Measurements from ENCODE around the gene KIFC1. TPM values are rescaled to one million over a fixed set of nuclear protein-coding genes. Genes with fewer than 3 reads are reported as not detected.
"Not testable (repeated sequence)": the region's sequence is repeated elsewhere in the genome, so short reads cannot be mapped to it uniquely, and the experiment has no call there.

The KIFC1 gene
- total RNA-seq, 4 donors from 2014 or later: 9.6 to 38.9 (median 11.2) TPM

- Histone ChIP-seq H3K27me3 (no peaks in the 10 kb centered on the region), H3K9me3 (no peaks in the 10 kb centered on the region), H3K27ac (no peak overlapping the region), H3K4me1 (no peaks in the 10 kb centered on the region), H3K4me3 (no peak overlapping the region), H3K36me3 (no peaks in the 10 kb centered on the region)
- WGBS, 2 donors: 69 to 83% methylated on average over 7 to 8 of the region's 8 CpGs
- intact Hi-C loops (cut with DNase I): no loop called here
- DNase-seq: no peak
- no peak for TF ChIP-seq CTCF (IDR thresholded peaks at IDR 0.05)
- TF ChIP-seq POLR2A (IDR thresholded peaks at IDR 0.05): no peak
Measured at GRCh38 chr6:33367009-33367714, 24.5 kb upstream of the KIFC1 start.

DNA sequence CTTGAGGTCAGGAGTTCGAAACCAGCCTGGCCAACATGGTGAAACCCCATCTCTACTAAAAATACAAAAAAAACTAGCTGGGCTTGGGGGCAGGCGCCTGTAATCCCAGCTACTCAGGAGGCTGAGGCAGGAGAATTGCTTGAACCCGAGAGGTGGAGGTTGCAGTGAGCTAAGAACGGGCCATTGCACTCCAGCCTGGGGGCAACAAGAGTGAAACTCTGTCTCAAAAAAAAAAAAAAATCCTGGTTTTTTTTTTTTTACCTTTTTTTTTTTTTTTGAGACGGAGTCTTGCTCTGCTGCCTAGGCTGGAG lies 24.0 kb upstream of the KIFC1 start:
- H3K27ac ChIP-seq; H3K9me3 ChIP-seq; H3K27me3 ChIP-seq; H3K36me3 ChIP-seq; H3K4me3 ChIP-seq; DNase-seq; H3K4me1 ChIP-seq; intact Hi-C loops (cut with DNase I): not testable (repeated sequence)
- 69 to 79% methylated on average over 3 to 5 of the region's 5 CpGs for WGBS, 2 donors

DNA sequence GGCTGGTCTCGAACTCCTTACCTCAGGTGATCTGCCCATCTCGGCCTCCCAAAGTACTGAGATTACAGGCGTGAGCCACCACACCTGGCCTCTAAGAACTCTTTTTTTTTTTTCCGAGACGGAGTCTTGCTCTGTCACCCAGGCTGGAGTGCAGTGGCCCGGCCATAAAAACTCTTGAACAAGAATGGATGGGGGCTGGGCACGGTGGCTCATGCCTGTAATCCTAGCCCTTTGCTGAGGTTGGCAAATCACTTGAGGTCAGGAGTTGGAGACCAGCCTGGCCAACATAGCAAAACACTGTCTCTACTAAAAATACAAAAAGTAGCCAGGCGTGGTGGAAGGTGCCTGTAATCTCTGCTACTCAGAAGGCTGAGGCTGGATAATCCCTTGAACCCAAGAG lies 19.7 kb upstream of the KIFC1 start:
- H3K4me3 ChIP-seq; DNase-seq; intact Hi-C loops (cut with DNase I); H3K27me3 ChIP-seq; H3K36me3 ChIP-seq; H3K9me3 ChIP-seq; H3K27ac ChIP-seq: not testable (repeated sequence)
- peaks cover 18 to 34% (median 23%) of the 10 kb centered on the region in 3 donors for H3K4me1 ChIP-seq
- WGBS, 2 donors: 69 to 84% methylated on average over 4 to 6 of the region's 8 CpGs

- Histone ChIP-seq H3K4me3 (no peak overlapping the region), H3K27me3 (no peaks in the 10 kb centered on the region), H3K4me1 (peaks cover 18 to 42% (median 23%) of the 10 kb centered on the region in 3 donors), H3K27ac (no peak overlapping the region), H3K36me3 (no peaks in the 10 kb centered on the region), H3K9me3 (no peaks in the 10 kb centered on the region)
- intact Hi-C loops (cut with DNase I): no loop called here
- DNase-seq: no peak
- WGBS, 2 donors: 54 to 60% methylated on average over 5 of the region's 5 CpGs
- no peak for TF ChIP-seq POLR2A (IDR thresholded peaks at IDR 0.05)
- TF ChIP-seq CTCF (IDR thresholded peaks at IDR 0.05): no peak
Measured at GRCh38 chr6:33372526-33373123, 19.0 kb upstream of the KIFC1 start.

- H3K9me3 ChIP-seq: no peaks in the 10 kb centered on the region
- intact Hi-C loops (cut with DNase I): no loop called here
- peak overlapping the region; percentile 70 to 81 (median 78) for H3K27ac ChIP-seq
- WGBS, 2 donors: 53 to 60% methylated on average over 7 to 8 of the region's 8 CpGs
- H3K4me1 ChIP-seq: peaks cover 18 to 42% (median 23%) of the 10 kb centered on the region in 3 donors
- TF ChIP-seq CTCF (IDR thresholded peaks at IDR 0.05) (no peak), POLR2A (IDR thresholded peaks at IDR 0.05) (no peak)
- no peak overlapping the region for H3K4me3 ChIP-seq
- no peaks in the 10 kb centered on the region for H3K27me3 ChIP-seq
- H3K36me3 ChIP-seq: no peaks in the 10 kb centered on the region
- DNase-seq: no peak
Measured at GRCh38 chr6:33373960-33374910, 17.4 kb upstream of the KIFC1 start.
